GM19193 (cell line): Measurements from ENCODE around the gene SNX10.

Experiments
- POLR2A ChIP-seq: IDR thresholded peaks from 4 replicates; pipeline ENCODE4 v1.6.1; 2011; ENCODE audit not compliant: insufficient read depth, insufficient read length; ENCODE audit errors: extremely low read depth

Gene SNX10

GRCh38 chr7:26291699-26292538, at the start of gene SNX10:
TSS of gene SNX10 (plus strand) at chr7:26291862. CDS start at chr7:26346443, 54,581 bp downstream.
- TF ChIP-seq POLR2A = peak; percentile 73

- no peak for TF ChIP-seq POLR2A
Observed at GRCh38 chr7:26245150-26245549, 46.5 kb upstream of the SNX10 start.

GRCh38 chr7:26250239-26250638, 41.4 kb upstream of the SNX10 start:
- no peak for TF ChIP-seq POLR2A

- no peak for TF ChIP-seq POLR2A
Observed at GRCh38 chr7:26265065-26265464, 26.6 kb upstream of the SNX10 start.

- no peak for TF ChIP-seq POLR2A
Observed at GRCh38 chr7:26265499-26266075, 26.1 kb upstream of the SNX10 start.

GRCh38 chr7:26267601-26268166, 24.0 kb upstream of the SNX10 start:
- no peak for TF ChIP-seq POLR2A

GRCh38 chr7:26275213-26275612, 16.4 kb upstream of the SNX10 start:
- no peak for TF ChIP-seq POLR2A

GRCh38 chr7:26278770-26279169, 12.9 kb upstream of the SNX10 start:
- TF ChIP-seq POLR2A = no peak

GRCh38 chr7:26279405-26279804, 12.3 kb upstream of the SNX10 start:
- TF ChIP-seq POLR2A = no peak

- TF ChIP-seq POLR2A = no peak
Observed at GRCh38 chr7:26280097-26280496, 11.6 kb upstream of the SNX10 start.

GRCh38 chr7:26280723-26281122, 10.9 kb upstream of the SNX10 start:
- TF ChIP-seq POLR2A = no peak

- TF ChIP-seq POLR2A = no peak
Observed at GRCh38 chr7:26284477-26284876, 7.2 kb upstream of the SNX10 start.

- no peak for TF ChIP-seq POLR2A
Observed at GRCh38 chr7:26284995-26285632, 6.5 kb upstream of the SNX10 start.

GRCh38 chr7:26286157-26286556, 5.5 kb upstream of the SNX10 start:
- no peak for TF ChIP-seq POLR2A

GRCh38 chr7:26291251-26291650, 411 bp upstream of the SNX10 start:
- no peak for TF ChIP-seq POLR2A

GRCh38 chr7:26292768-26293560, 1.3 kb downstream of the SNX10 start:
- no peak for TF ChIP-seq POLR2A
